Right ventricle myocardium superior (tissue), 1 donor: Measurements from ENCODE around the gene MYO3B. TPM values are rescaled to one million over a fixed set of nuclear protein-coding genes. Genes with fewer than 3 reads are reported as not detected.
"Not testable (repeated sequence)": the region's sequence is repeated elsewhere in the genome, so short reads cannot be mapped to it uniquely, and the experiment has no call there.

Experiments used
- ATAC-seq: fragments of 200-7000 bp; cut with Tn5 transposase; one replicate; pipeline ENCODE4 v1.9.1; 2020; ENCODE audit warnings: mild to moderate bottlenecking; ENCODE audit not compliant: poor library complexity
- DNase-seq: peaks from one replicate; pipeline ENCODE4 v3.0.0-alpha.2; 2020
- intact Hi-C: fragments of 100-400 bp; cut with DNase I; formaldehyde crosslinking; loops from one replicate; pipeline ENCODE4 v1.11.2; 2022
- total RNA-seq: library from RNA; stranded (reverse); fragmentation: NEBNext Ultra II Directional; extraction: Animal tissue kit (Norgen Biotek cat#: 25700); gene quantifications from one replicate; pipeline ENCODE4 v1.2.1, GENCODE V29; 2021
- donor health status: DM: no; HTN: yes; CAD: no; lungs with severe emphysema.

MYO3B gene
- total RNA-seq, 1 donor from 2014 or later = not detected

- ATAC-seq (no peak), DNase-seq (no peak)
- intact Hi-C loops = no loop called here
Observed at GRCh38 chr2:170651624-170652325, 473.8 kb downstream of the MYO3B start.

GRCh38 chr2:170652637-170653417 lies 474.9 kb downstream of the MYO3B start:
- ATAC-seq (no peak), DNase-seq (no peak)
- intact Hi-C loops = no loop called here

- intact Hi-C loops = no loop called here
- no peak for DNase-seq
- ATAC-seq = no peak
Observed at GRCh38 chr2:170656669-170657068, 478.7 kb downstream of the MYO3B start.

GRCh38 chr2:170660409-170660808 lies 482.5 kb downstream of the MYO3B start:
- ATAC-seq (peak; percentile 61), DNase-seq (no peak)
- intact Hi-C loops = no loop called here

GRCh38 chr2:170665743-170666142 lies 487.8 kb downstream of the MYO3B start:
- ATAC-seq = no peak
- intact Hi-C loops = no loop called here
- no peak for DNase-seq

GRCh38 chr2:170669909-170670308 lies 492.0 kb downstream of the MYO3B start:
- intact Hi-C loops = no loop called here
- no peak for DNase-seq
- no peak for ATAC-seq

- intact Hi-C loops = no loop called here
- ATAC-seq = no peak
- DNase-seq = no peak
Observed at GRCh38 chr2:170670651-170671050, 492.7 kb downstream of the MYO3B start.

GRCh38 chr2:170671079-170671478 lies 493.1 kb downstream of the MYO3B start:
- ATAC-seq (no peak), DNase-seq (no peak)
- intact Hi-C loops = no loop called here

- intact Hi-C loops, ATAC-seq: not testable (repeated sequence)
Observed at GRCh38 chr2:170674282-170674681, 496.3 kb downstream of the MYO3B start.

GRCh38 chr2:170675701-170676100 lies 497.8 kb downstream of the MYO3B start:
- intact Hi-C loops = no loop called here
- ATAC-seq (no peak), DNase-seq (no peak)

More at GRCh38 chr2:170674282-170674681, 496.3 kb downstream of the MYO3B start:
- not testable (repeated sequence) for DNase-seq

- DNase-seq = no peak
- no peak for ATAC-seq
- intact Hi-C loops = no loop called here
Observed at GRCh38 chr2:170679607-170680079, 501.7 kb downstream of the MYO3B start.

- ATAC-seq (peak; percentile 10), DNase-seq (no peak)
- intact Hi-C loops = no loop called here
Observed at GRCh38 chr2:170680172-170680941, 502.4 kb downstream of the MYO3B start.

- DNase-seq = no peak
- ATAC-seq = peak; percentile 49
- intact Hi-C loops = no loop called here
Observed at GRCh38 chr2:170681311-170681710, 503.4 kb downstream of the MYO3B start.

GRCh38 chr2:170685591-170685990 lies 507.6 kb downstream of the MYO3B start:
- ATAC-seq (no peak), DNase-seq (no peak)
- intact Hi-C loops = no loop called here

GRCh38 chr2:170689481-170689880 lies 511.5 kb downstream of the MYO3B start:
- ATAC-seq (no peak), DNase-seq (no peak)
- intact Hi-C loops = no loop called here

GRCh38 chr2:170690640-170691039 lies 512.7 kb downstream of the MYO3B start:
- ATAC-seq (no peak), DNase-seq (no peak)
- intact Hi-C loops = no loop called here

- intact Hi-C loops = no loop called here
- no peak for ATAC-seq
Observed at GRCh38 chr2:170694316-170694715, 516.4 kb downstream of the MYO3B start.

GRCh38 chr2:170695521-170696410 lies 517.8 kb downstream of the MYO3B start:
- intact Hi-C loops = no loop called here
- no peak for DNase-seq
- ATAC-seq = no peak

More at GRCh38 chr2:170694316-170694715, 516.4 kb downstream of the MYO3B start:
- DNase-seq = no peak
